Vagina (tissue), 2 donors: Measurements from ENCODE around the gene RELA. TPM values are rescaled to one million over a fixed set of nuclear protein-coding genes. Genes with fewer than 3 reads are reported as not detected.
A peak's percentile ranks its signal among the peaks of the same experiment; 100 is the strongest.

ENCODE experiments used
- DNase-seq, 2 donors: peaks; one replicate each; pipeline ENCODE4 v3.0.0-alpha.2; 2017; ENCODE audit errors: extremely low spot score in 2 of 2
- H3K27ac ChIP-seq: fragments of 200-600 bp; sonication (generic); one replicate; pipeline ENCODE4 v1.5.1; 2019
- H3K27me3 ChIP-seq: fragments of 200-600 bp; sonication (generic); one replicate; pipeline ENCODE4 v1.5.1; 2019
- H3K36me3 ChIP-seq, 2 donors: fragments of 200-600 bp; sonication (generic); one replicate each; pipeline ENCODE4 v1.5.1; 2017 to 2019
- H3K4me1 ChIP-seq: fragments of 200-600 bp; sonication (generic); one replicate; pipeline ENCODE4 v1.5.1; 2019
- H3K4me3 ChIP-seq, 2 donors: fragments of 200-600 bp; sonication (generic); 1 replicate in 1 of 2; 2 replicates in 1 of 2; pipeline ENCODE4 v1.5.1; 2016 to 2019
- H3K9me3 ChIP-seq: fragments of 200-600 bp; sonication (generic); one replicate; pipeline ENCODE4 v1.5.1; 2019
- CTCF ChIP-seq, 3 experiments: fragments of 450-650 bp in 2 of 3; fragments of 200-600 bp in 1 of 3; sonication (generic) in 1 of 3; IDR thresholded peaks; one replicate each; pipeline ENCODE4 v1.5.1; 2017 to 2019; ENCODE audit warnings: antibody characterized with exemption in 3 of 3, mild to moderate bottlenecking in 2 of 3, moderate library complexity in 2 of 3
- POLR2A ChIP-seq, 2 donors: fragments of 450-650 bp; IDR thresholded peaks; one replicate each; pipeline ENCODE4 v1.6.1; 2017; ENCODE audit warnings: antibody characterized with exemption in 2 of 2, mild to moderate bottlenecking in 2 of 2, moderate library complexity in 2 of 2
- POLR2AphosphoS5 ChIP-seq, 2 donors: sonication (generic); formaldehyde crosslinking; IDR thresholded peaks; one replicate each; pipeline ENCODE4 v1.9.0; 2017; ENCODE audit warnings: antibody characterized with exemption in 2 of 2, mild to moderate bottlenecking in 2 of 2, low read depth in 1 of 2; ENCODE audit not compliant: insufficient read depth in 1 of 2
- intact Hi-C: fragments of 100-400 bp; cut with DNase I; formaldehyde crosslinking; loops from one replicate; pipeline ENCODE4 v1.15.1; 2023
- total RNA-seq: library from RNA; depleted of rRNA; stranded (reverse); fragments of >200 nt; gene quantifications from one replicate; pipeline ENCODE4 v1.2.3, GENCODE V29; 2016

The RELA gene
- 59.2 TPM for total RNA-seq

- intact Hi-C loops, result no loop called here
- Histone ChIP-seq H3K4me3 (peak within 1 kb of the TSS; percentile 73 to 88), H3K36me3 (peaks cover 0 to 31% of the 10 kb centered on the region in 2 donors), H3K27ac (peak within 1 kb of the TSS; percentile 96), H3K9me3 (no peaks in the 10 kb centered on the region), H3K27me3 (no peaks in the 10 kb centered on the region), H3K4me1 (peaks cover 24% of the 10 kb centered on the region)
- DNase-seq, result peak in 1 of 2 donors; percentile 95
- TF ChIP-seq CTCF (IDR thresholded peaks at IDR 0.05) (peak in 1 of 3 experiments; percentile 5), POLR2A (IDR thresholded peaks at IDR 0.05) (peak in 1 of 2 donors; percentile 78), POLR2AphosphoS5 (IDR thresholded peaks at IDR 0.05; ENCODE audit: insufficient read depth in 1 of 2, low read depth in 1 of 2) (peak; percentile 72 to 97)
These were observed at the start of gene RELA for GRCh38 chr11:65662799-65663638. Gene RELA, minus strand, starts transcription at chr11:65662916. Its CDS starts 84 bp downstream, at chr11:65662832.

- H3K27ac ChIP-seq, result peak within 1 kb of the TSS; percentile 99
- peak in 1 of 2 donors; percentile 99 for DNase-seq
- TF ChIP-seq POLR2A (IDR thresholded peaks at IDR 0.05), result peak in 1 of 2 donors; percentile 76
- peak; percentile 91 to 100 (median 97) for TF ChIP-seq CTCF (IDR thresholded peaks at IDR 0.05)
- peak; percentile 99 for TF ChIP-seq POLR2AphosphoS5 (IDR thresholded peaks at IDR 0.05; ENCODE audit: insufficient read depth in 1 of 2, low read depth in 1 of 2)
- no peaks in the 10 kb centered on the region for H3K9me3 ChIP-seq
- peaks cover 20% of the 10 kb centered on the region for H3K4me1 ChIP-seq
- peaks cover 0 to 38% of the 10 kb centered on the region in 2 donors for H3K36me3 ChIP-seq
- no peaks in the 10 kb centered on the region for H3K27me3 ChIP-seq
- H3K4me3 ChIP-seq, result peak within 1 kb of the TSS; percentile 55 to 60
- intact Hi-C loops, result loop anchor here (2.0 to 5.0 kb wide), 2 partner anchors 70 to 105 kb away; partner anchors contain the start of gene AP5B1
These were observed 49.3 kb upstream of the RELA start, which contains the start of gene KAT5 for GRCh38 chr11:65711785-65712632. Gene KAT5, plus strand, starts transcription at chr11:65712252. Its CDS starts 16 bp downstream, at chr11:65712268.

- peaks cover 0 to 22% of the 10 kb centered on the region in 2 donors for H3K36me3 ChIP-seq
- TF ChIP-seq POLR2AphosphoS5 (IDR thresholded peaks at IDR 0.05; ENCODE audit: insufficient read depth in 1 of 2, low read depth in 1 of 2) (no peak), CTCF (IDR thresholded peaks at IDR 0.05) (no peak), POLR2A (IDR thresholded peaks at IDR 0.05) (no peak)
- H3K9me3 ChIP-seq, result no peaks in the 10 kb centered on the region
- intact Hi-C loops, result loop anchor here (2.0 to 5.0 kb wide), 2 partner anchors 72 to 106 kb away; partner anchors contain the start of gene AP5B1
- H3K27me3 ChIP-seq, result no peaks in the 10 kb centered on the region
- H3K4me1 ChIP-seq, result peaks cover 25% of the 10 kb centered on the region
- H3K27ac ChIP-seq, result peak overlapping the region; percentile 99
- no peak for DNase-seq
- no peak overlapping the region for H3K4me3 ChIP-seq
These were observed 47.7 kb upstream of the RELA start for GRCh38 chr11:65710421-65710820.

GRCh38 chr11:65709661-65710060 lies 46.9 kb upstream of the RELA start:
- Histone ChIP-seq H3K36me3 (peaks cover 0 to 15% of the 10 kb centered on the region in 2 donors), H3K4me1 (peaks cover 25% of the 10 kb centered on the region), H3K27ac (no peak overlapping the region), H3K27me3 (no peaks in the 10 kb centered on the region), H3K4me3 (no peak overlapping the region), H3K9me3 (no peaks in the 10 kb centered on the region)
- intact Hi-C loops, result loop anchor here (2.0 to 10.0 kb wide), 3 partner anchors 73 to 275 kb away; partner anchors contain the start of gene AP5B1
- no peak for DNase-seq
- TF ChIP-seq POLR2AphosphoS5 (IDR thresholded peaks at IDR 0.05; ENCODE audit: insufficient read depth in 1 of 2, low read depth in 1 of 2), result no peak
- TF ChIP-seq CTCF (IDR thresholded peaks at IDR 0.05), result no peak
- TF ChIP-seq POLR2A (IDR thresholded peaks at IDR 0.05), result no peak
